BJ (cell line): ENCODE measurements around the gene KRT36. TPM values are rescaled to one million over a fixed set of nuclear protein-coding genes. Genes with fewer than 3 reads are reported as not detected.

Source experiments
- CTCF ChIA-PET: fragments of 350-600 bp; formaldehyde crosslinking; extraction: SDS; loops from one replicate; lab custom pipeline; 2021; ENCODE audit warnings: antibody characterized with exemption, inconsistent platforms; lab: Yijun Ruan, JAX
- POLR2A ChIA-PET: fragments of 300-600 bp; sonication (Branson Sonifier 250); formaldehyde crosslinking; extraction: SDS; loops from one replicate; lab custom pipeline; 2021; ENCODE audit warnings: antibody characterized with exemption; lab: Charles Lee
- DNase-seq: peaks from one replicate; pipeline ENCODE4 v3.0.0-alpha.2; 2011; ENCODE audit warnings: low read depth
- H3K27me3 ChIP-seq: 2 replicates; pipeline ENCODE4 v1.6.0; 2011; ENCODE audit warnings: low read length; ENCODE audit not compliant: control insufficient read depth, insufficient read depth
- H3K36me3 ChIP-seq: 2 replicates; pipeline ENCODE4 v1.5.1; 2011; ENCODE audit warnings: low read length; ENCODE audit not compliant: control insufficient read depth, insufficient read depth
- H3K4me3 ChIP-seq: 2 replicates; pipeline ENCODE4 v1.5.1; 2011; ENCODE audit warnings: low read depth, mild to moderate bottlenecking, control low read depth, low read length
- polyA plus RNA-seq: library from polyadenylated mRNA; depleted of rRNA; stranded (reverse); fragments of >200 nt; gene quantifications from 2 replicates; pipeline ENCODE4 v1.2.3, GENCODE V29; 2011
- TF ChIP-seq, protein P1 (sequence below): IDR thresholded peaks from 2 replicates; pipeline ENCODE4 v1.5.1; 2011; ENCODE audit warnings: low read depth, mild to moderate bottlenecking, control low read depth, inconsistent platforms, low read length, moderate library complexity; ENCODE audit not compliant: insufficient read depth

KRT36 gene
- polyA plus RNA-seq, 1 experiment: 0.04 TPM

GRCh38 chr17:41504246-41504977 lies 14.7 kb upstream of the KRT36 start:
- Histone ChIP-seq H3K36me3 (no peaks in the 10 kb centered on the region), H3K27me3 (no peaks in the 10 kb centered on the region), H3K4me3 (no peak overlapping the region)
- ChIA-PET POLR2A (no interaction called here), CTCF (interaction anchor here (2.3 to 5.8 kb wide), 3 partner anchors 45 to 144 kb away, joined by 6 to 29 read pairs (median 11); no protein-coding TSS in a partner anchor)
- TF ChIP-seq, protein P1, sequence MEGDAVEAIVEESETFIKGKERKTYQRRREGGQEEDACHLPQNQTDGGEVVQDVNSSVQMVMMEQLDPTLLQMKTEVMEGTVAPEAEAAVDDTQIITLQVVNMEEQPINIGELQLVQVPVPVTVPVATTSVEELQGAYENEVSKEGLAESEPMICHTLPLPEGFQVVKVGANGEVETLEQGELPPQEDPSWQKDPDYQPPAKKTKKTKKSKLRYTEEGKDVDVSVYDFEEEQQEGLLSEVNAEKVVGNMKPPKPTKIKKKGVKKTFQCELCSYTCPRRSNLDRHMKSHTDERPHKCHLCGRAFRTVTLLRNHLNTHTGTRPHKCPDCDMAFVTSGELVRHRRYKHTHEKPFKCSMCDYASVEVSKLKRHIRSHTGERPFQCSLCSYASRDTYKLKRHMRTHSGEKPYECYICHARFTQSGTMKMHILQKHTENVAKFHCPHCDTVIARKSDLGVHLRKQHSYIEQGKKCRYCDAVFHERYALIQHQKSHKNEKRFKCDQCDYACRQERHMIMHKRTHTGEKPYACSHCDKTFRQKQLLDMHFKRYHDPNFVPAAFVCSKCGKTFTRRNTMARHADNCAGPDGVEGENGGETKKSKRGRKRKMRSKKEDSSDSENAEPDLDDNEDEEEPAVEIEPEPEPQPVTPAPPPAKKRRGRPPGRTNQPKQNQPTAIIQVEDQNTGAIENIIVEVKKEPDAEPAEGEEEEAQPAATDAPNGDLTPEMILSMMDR: no peak
- DNase-seq: no peak

DNA sequence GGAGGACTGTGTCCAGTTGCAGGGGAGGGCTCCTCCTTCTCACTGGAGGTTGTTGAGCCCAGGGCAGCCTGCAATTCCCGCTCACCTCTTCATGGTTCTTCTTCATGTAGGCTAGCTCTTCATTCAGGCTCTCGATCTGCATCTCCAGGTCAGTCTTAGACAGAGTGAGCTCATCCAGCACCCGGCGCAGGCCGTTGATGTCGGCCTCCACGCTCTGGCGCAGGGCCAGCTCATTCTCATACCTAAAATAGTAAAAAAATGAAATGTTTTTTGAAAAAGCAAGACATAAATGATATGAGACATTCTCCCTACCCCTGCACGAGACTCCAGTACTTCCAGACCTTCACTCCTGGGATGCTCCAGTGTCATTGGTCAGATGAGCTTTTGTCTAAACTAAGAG lies 13.5 kb upstream of the KRT36 start:
- no peaks in the 10 kb centered on the region for H3K36me3 ChIP-seq
- H3K4me3 ChIP-seq: no peak overlapping the region
- DNase-seq: no peak
- ChIA-PET POLR2A (interaction anchor here (0.6 kb wide), 1 partner anchor 18 kb away, joined by 3 read pairs; no protein-coding TSS in a partner anchor), CTCF (interaction anchor here (0.8 to 5.8 kb wide), 2 partner anchors 46 to 163 kb away, joined by 3 to 29 read pairs; no protein-coding TSS in a partner anchor)
- H3K27me3 ChIP-seq: no peaks in the 10 kb centered on the region
- TF ChIP-seq, protein P1: no peak

- ChIA-PET CTCF (interaction anchor here (1.2 to 5.8 kb wide), 3 partner anchors 49 to 178 kb away, joined by 3 to 29 read pairs (median 7); no protein-coding TSS in a partner anchor), POLR2A (interaction anchor here (0.6 to 0.7 kb wide), 2 partner anchors 62 to 165 kb away, joined by 3 to 5 read pairs; no protein-coding TSS in a partner anchor)
- no peaks in the 10 kb centered on the region for H3K36me3 ChIP-seq
- no peak overlapping the region for H3K4me3 ChIP-seq
- no peak for DNase-seq
- TF ChIP-seq, protein P1: no peak
- H3K27me3 ChIP-seq: no peaks in the 10 kb centered on the region
These were observed 10.6 kb upstream of the KRT36 start for GRCh38 chr17:41500131-41500911.

DNA sequence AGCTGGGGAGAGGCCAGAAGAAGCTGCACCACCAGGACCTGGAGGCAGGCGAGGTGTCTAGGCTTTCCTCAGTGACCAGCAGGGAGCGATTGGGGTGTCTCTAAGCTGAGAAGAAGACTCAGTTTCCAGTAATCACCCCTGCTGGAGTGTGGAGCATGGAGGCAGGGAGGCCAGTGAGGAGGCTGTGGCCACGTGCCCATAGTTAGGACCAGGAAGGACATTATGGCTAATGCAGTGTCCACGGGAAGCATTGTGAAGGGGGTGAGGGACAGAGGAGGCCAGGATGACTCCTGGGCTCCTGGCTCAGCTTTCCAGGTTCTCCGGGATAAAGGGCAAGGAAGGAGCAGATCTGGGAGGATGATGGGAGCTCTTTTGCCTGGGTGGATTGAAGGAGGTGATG lies 10.0 kb upstream of the KRT36 start:
- TF ChIP-seq, protein P1: no peak
- CTCF ChIA-PET: interaction anchor here (1.2 to 5.8 kb wide), 2 partner anchors 50 to 178 kb away, joined by 3 to 29 read pairs; no protein-coding TSS in a partner anchor
- H3K27me3 ChIP-seq: no peaks in the 10 kb centered on the region
- POLR2A ChIA-PET: no interaction called here
- H3K36me3 ChIP-seq: no peaks in the 10 kb centered on the region
- no peak overlapping the region for H3K4me3 ChIP-seq
- DNase-seq: no peak

DNA sequence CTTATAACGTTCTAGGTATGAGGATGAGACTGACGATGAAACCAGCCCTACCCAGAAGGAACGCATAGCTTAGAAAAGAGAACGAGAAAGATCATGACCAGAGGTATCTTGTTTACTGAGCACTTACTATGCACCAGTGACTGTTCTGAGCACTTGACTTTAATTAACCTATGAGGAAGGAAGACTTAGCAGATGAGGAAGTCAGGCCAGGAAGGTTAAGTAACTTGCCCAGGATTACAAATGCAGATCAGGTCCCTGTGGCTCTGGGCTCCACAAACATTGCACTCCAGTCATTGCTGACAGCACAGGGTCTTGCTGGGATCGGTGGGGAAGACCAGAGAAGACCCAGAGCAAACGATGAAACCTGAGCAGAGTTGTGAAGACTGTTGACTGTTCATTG lies 8.6 kb upstream of the KRT36 start:
- no peak overlapping the region for H3K4me3 ChIP-seq
- no peak for DNase-seq
- H3K36me3 ChIP-seq: no peaks in the 10 kb centered on the region
- no peaks in the 10 kb centered on the region for H3K27me3 ChIP-seq
- TF ChIP-seq, protein P1: no peak
- ChIA-PET POLR2A (no interaction called here), CTCF (interaction anchor here (0.5 to 6.1 kb wide), 12 partner anchors 9 to 650 kb away, joined by 3 to 35 read pairs (median 4); no protein-coding TSS in a partner anchor)
